Measurements from ENCODE around the gene ICE2. TPM values are rescaled to one million over a fixed set of nuclear protein-coding genes. Genes with fewer than 3 reads are reported as not detected.

Gene ICE2
- polyA plus RNA-seq, 1 of the 3 experiments (the other 2 are of a cell fraction): 19.0 TPM

GRCh38 chr15:60457985-60458384 lies 21.0 kb downstream of the ICE2 start:
- Histone ChIP-seq H3K27ac (ENCODE audit: low read depth in 2 of 2, low read length in 1 of 2) (no peak overlapping the region), H3F3A (replicated peaks; ENCODE audit: insufficient read depth) (peaks cover 13% of the 10 kb centered on the region), H3K79me2 (ENCODE audit: insufficient read depth) (peaks cover 6% of the 10 kb centered on the region; the same call in 1 of the 2 replicates), H3K36me3 (replicated peaks in 1 of 2; ENCODE audit: control insufficient read depth in 1 of 2, insufficient read depth in 2 of 2, low read length in 1 of 2) (peaks cover 35 to 38% of the 10 kb centered on the region in 2 experiments), H3K27me3 (ENCODE audit: insufficient read depth) (no peaks in the 10 kb centered on the region), H3K9me2 (no peaks in the 10 kb centered on the region), H2AFZ (ENCODE audit: low read depth) (no peak overlapping the region), H4K20me1 (ENCODE audit: insufficient read depth) (no peaks in the 10 kb centered on the region), H3K4me2 (no peak overlapping the region), H3K9me3 (no peaks in the 10 kb centered on the region), H3K4me1 (ENCODE audit: control insufficient read depth in 1 of 2, insufficient read depth in 2 of 2, low read depth in 1 of 2, low read length in 1 of 2) (peaks cover 0 to 4% of the 10 kb centered on the region in 2 experiments; a peak in 2 of 4 replicates), H3K4me3 (ENCODE audit: low read depth in 2 of 2, low read length in 1 of 2) (no peak overlapping the region), H3K9ac (no peak overlapping the region)
- no peak for DNase-seq
- ChIA-PET CTCF (interaction anchor here (1.6 kb wide), 1 partner anchor 131 kb away, joined by 3 read pairs; no protein-coding TSS in a partner anchor), POLR2A (no interaction called here)
- TF ChIP-seq, protein P1, sequence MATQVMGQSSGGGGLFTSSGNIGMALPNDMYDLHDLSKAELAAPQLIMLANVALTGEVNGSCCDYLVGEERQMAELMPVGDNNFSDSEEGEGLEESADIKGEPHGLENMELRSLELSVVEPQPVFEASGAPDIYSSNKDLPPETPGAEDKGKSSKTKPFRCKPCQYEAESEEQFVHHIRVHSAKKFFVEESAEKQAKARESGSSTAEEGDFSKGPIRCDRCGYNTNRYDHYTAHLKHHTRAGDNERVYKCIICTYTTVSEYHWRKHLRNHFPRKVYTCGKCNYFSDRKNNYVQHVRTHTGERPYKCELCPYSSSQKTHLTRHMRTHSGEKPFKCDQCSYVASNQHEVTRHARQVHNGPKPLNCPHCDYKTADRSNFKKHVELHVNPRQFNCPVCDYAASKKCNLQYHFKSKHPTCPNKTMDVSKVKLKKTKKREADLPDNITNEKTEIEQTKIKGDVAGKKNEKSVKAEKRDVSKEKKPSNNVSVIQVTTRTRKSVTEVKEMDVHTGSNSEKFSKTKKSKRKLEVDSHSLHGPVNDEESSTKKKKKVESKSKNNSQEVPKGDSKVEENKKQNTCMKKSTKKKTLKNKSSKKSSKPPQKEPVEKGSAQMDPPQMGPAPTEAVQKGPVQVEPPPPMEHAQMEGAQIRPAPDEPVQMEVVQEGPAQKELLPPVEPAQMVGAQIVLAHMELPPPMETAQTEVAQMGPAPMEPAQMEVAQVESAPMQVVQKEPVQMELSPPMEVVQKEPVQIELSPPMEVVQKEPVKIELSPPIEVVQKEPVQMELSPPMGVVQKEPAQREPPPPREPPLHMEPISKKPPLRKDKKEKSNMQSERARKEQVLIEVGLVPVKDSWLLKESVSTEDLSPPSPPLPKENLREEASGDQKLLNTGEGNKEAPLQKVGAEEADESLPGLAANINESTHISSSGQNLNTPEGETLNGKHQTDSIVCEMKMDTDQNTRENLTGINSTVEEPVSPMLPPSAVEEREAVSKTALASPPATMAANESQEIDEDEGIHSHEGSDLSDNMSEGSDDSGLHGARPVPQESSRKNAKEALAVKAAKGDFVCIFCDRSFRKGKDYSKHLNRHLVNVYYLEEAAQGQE (IDR thresholded peaks at IDR 0.05; ENCODE audit: low read depth, low read length): no peak
- no peak for TF ChIP-seq SIN3A (IDR thresholded peaks at IDR 0.05; ENCODE audit: borderline replicate concordance, low read depth, low read length)
- WGBS (ENCODE audit: low lambda C conversion rate): 97% methylated on average over 3 of the region's 3 CpGs

DNA sequence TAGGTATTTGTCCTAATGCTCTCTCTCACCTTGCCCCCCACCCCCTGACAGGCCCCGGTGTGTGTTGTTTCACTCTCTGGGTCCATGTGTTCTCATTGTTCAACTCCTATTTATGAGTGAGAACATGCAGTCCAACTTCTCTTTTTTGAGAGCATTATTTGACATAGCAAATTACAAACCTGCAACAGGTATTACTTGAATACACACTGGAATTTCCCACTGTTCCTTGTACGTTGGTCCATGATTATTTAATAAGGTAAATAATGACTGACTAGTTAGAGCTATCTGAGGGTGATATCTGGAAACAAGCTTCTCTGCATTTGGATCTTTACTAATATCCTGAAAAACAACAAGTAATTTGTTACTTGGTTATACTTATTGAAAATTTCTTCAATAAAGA lies 24.1 kb downstream of the ICE2 start:
- H3K36me3 ChIP-seq (replicated peaks in 1 of 2; ENCODE audit: control insufficient read depth in 1 of 2, insufficient read depth in 2 of 2, low read length in 1 of 2): peaks cover 48 to 53% of the 10 kb centered on the region in 2 experiments
- ChIA-PET CTCF (interaction anchor here (1.1 kb wide), 1 partner anchor 96 kb away, joined by 3 read pairs; no protein-coding TSS in a partner anchor), POLR2A (no interaction called here)
- no peaks in the 10 kb centered on the region; a peak in 1 of 4 replicates for H3K4me1 ChIP-seq (ENCODE audit: control insufficient read depth in 1 of 2, insufficient read depth in 2 of 2, low read depth in 1 of 2, low read length in 1 of 2)
- no peak overlapping the region for H3K27ac ChIP-seq (ENCODE audit: low read depth in 2 of 2, low read length in 1 of 2)
- TF ChIP-seq EZH2phosphoT487 (IDR thresholded peaks at IDR 0.05; ENCODE audit: borderline replicate concordance, low read depth) (no peak), NRF1 (IDR thresholded peaks at IDR 0.05; ENCODE audit: low read depth, low read length) (no peak), TEAD4 (IDR thresholded peaks at IDR 0.05; ENCODE audit: borderline replicate concordance, insufficient read depth) (no peak), CHD2 (IDR thresholded peaks at IDR 0.05; ENCODE audit: low read length, partially characterized antibody) (no peak), POLR2AphosphoS5 (IDR thresholded peaks at IDR 0.05; ENCODE audit: low read depth, low read length) (no peak), YY1 (IDR thresholded peaks at IDR 0.05; ENCODE audit: low read depth) (no peak), FOXM1 (IDR thresholded peaks at IDR 0.05; ENCODE audit: low read depth) (no peak), TCF12 (IDR thresholded peaks at IDR 0.05) (no peak), PBX3 (IDR thresholded peaks at IDR 0.05) (no peak), MEF2A (IDR thresholded peaks at IDR 0.05; ENCODE audit: borderline replicate concordance, low read depth) (no peak), GABPA (IDR thresholded peaks at IDR 0.05; ENCODE audit: low read depth) (no peak), TAF1 (IDR thresholded peaks at IDR 0.05; ENCODE audit: borderline replicate concordance, low read depth, low read length) (no peak), MAX (IDR thresholded peaks at IDR 0.05; ENCODE audit: low read depth) (no peak), RXRA (IDR thresholded peaks at IDR 0.05; ENCODE audit: borderline replicate concordance, low read depth) (no peak), GATA2 (CRISPR knock-in tag; IDR thresholded peaks at IDR 0.05) (no peak), RCOR1 (IDR thresholded peaks at IDR 0.05; ENCODE audit: low read length) (no peak), MXI1 (IDR thresholded peaks at IDR 0.05; ENCODE audit: low read depth, low read length) (no peak), SIN3A (IDR thresholded peaks at IDR 0.05; ENCODE audit: borderline replicate concordance, low read depth, low read length) (no peak)
- TF ChIP-seq, protein P1 (IDR thresholded peaks at IDR 0.05; ENCODE audit: low read depth, low read length): no peak
- DNase-seq: no peak
- H3F3A ChIP-seq (replicated peaks; ENCODE audit: insufficient read depth): peaks cover 13% of the 10 kb centered on the region
- H3K9me2 ChIP-seq: no peaks in the 10 kb centered on the region
- no peaks in the 10 kb centered on the region for H4K20me1 ChIP-seq (ENCODE audit: insufficient read depth)
- peaks cover 6% of the 10 kb centered on the region; the same call in 1 of the 2 replicates for H3K79me2 ChIP-seq (ENCODE audit: insufficient read depth)
- no peak overlapping the region for H2AFZ ChIP-seq (ENCODE audit: low read depth)
- no peaks in the 10 kb centered on the region for H3K27me3 ChIP-seq (ENCODE audit: insufficient read depth)
- H3K4me2 ChIP-seq: no peak overlapping the region
- no peak overlapping the region for H3K4me3 ChIP-seq (ENCODE audit: low read depth in 2 of 2, low read length in 1 of 2)
- H3K9me3 ChIP-seq: no peaks in the 10 kb centered on the region
- H3K9ac ChIP-seq: no peak overlapping the region
- 97% methylated on average over 2 of the region's 2 CpGs for WGBS (ENCODE audit: low lambda C conversion rate)
